Adrenal gland (tissue), 5 donors: ENCODE measurements around the gene TCF7L1.

Source experiments
- POLR2A ChIP-seq, 2 donors: fragments of 450-650 bp; IDR thresholded peaks; one replicate each; pipeline ENCODE4 v1.6.1; 2017; ENCODE audit warnings: antibody characterized with exemption in 2 of 2, mild to moderate bottlenecking in 2 of 2, moderate library complexity in 1 of 2
- TF ChIP-seq, protein P1 (sequence below), 6 experiments: fragments of 450-650 bp in 4 of 6; fragments of 200-600 bp in 2 of 6; sonication (generic) in 1 of 6; IDR thresholded peaks; 1 replicate in 5 of 6; 2 replicates in 1 of 6; pipeline versions ENCODE4 v1.5.1 to v1.8.0; 2016 to 2021; ENCODE audit warnings: antibody characterized with exemption in 6 of 6, mild to moderate bottlenecking in 2 of 6, moderate library complexity in 1 of 6
- donor health status: DM: no; HTN: no; CAD: no.

DNA sequence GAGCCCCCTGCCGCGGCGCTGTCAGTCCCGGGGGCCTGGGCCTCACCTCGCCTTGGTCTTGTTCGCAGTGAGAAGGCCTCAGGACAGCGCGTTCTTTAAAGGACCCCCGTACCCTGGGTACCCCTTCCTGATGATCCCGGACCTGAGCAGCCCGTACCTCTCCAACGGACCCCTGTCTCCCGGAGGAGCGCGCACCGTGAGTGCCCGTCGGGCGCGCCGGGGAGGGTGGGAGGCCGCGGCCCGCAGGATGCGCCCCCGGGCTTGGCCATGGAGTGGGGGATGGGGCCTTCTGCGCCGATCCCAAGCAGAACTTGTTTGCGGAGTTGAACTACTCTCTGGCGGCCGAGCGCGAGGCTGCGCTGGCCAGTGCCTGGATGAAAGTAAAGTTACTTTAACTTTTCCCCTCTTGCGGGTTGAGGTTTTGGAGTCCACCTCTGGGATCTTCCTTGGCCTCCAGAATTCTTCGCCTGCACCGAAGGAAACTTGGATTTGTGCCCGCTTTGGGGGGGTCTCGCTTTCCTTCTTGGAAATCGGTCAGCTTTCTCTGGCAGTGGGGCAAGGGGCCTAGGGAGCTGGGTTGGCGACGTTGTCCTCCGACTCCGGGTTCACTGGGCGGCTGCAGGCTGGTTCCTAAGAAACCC, 1.2 kb downstream of the TCF7L1 start:
- TF ChIP-seq, protein P1, sequence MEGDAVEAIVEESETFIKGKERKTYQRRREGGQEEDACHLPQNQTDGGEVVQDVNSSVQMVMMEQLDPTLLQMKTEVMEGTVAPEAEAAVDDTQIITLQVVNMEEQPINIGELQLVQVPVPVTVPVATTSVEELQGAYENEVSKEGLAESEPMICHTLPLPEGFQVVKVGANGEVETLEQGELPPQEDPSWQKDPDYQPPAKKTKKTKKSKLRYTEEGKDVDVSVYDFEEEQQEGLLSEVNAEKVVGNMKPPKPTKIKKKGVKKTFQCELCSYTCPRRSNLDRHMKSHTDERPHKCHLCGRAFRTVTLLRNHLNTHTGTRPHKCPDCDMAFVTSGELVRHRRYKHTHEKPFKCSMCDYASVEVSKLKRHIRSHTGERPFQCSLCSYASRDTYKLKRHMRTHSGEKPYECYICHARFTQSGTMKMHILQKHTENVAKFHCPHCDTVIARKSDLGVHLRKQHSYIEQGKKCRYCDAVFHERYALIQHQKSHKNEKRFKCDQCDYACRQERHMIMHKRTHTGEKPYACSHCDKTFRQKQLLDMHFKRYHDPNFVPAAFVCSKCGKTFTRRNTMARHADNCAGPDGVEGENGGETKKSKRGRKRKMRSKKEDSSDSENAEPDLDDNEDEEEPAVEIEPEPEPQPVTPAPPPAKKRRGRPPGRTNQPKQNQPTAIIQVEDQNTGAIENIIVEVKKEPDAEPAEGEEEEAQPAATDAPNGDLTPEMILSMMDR (IDR thresholded peaks at IDR 0.05) = no peak
- no peak for TF ChIP-seq POLR2A (IDR thresholded peaks at IDR 0.05)
